Tibial nerve (tissue), 4 donors: Measurements from ENCODE around the gene OSTC. TPM values are rescaled to one million over a fixed set of nuclear protein-coding genes. Genes with fewer than 3 reads are reported as not detected.
A peak's percentile ranks its signal among the peaks of the same experiment; 100 is the strongest.

Source experiments
- DNase-seq, 2 donors: peaks; one replicate each; pipeline ENCODE4 v3.0.0-alpha.2; 2019; ENCODE audit warnings: low spot score in 2 of 2
- H3K27ac ChIP-seq, 4 donors: fragments of 200-600 bp; sonication (generic) in 3 of 4; one replicate each; pipeline ENCODE4 v1.5.1; 2017 to 2019; ENCODE audit warnings: mild to moderate bottlenecking in 1 of 4
- H3K27me3 ChIP-seq, 2 donors: fragments of 200-600 bp; sonication (generic) in 1 of 2; one replicate each; pipeline versions ENCODE4 v1.5.1 to v1.6.0; 2017 to 2019
- H3K36me3 ChIP-seq, 3 donors: fragments of 200-600 bp; sonication (generic); one replicate each; pipeline ENCODE4 v1.5.1; 2018 to 2019
- H3K4me1 ChIP-seq, 4 donors: fragments of 200-600 bp; sonication (generic) in 3 of 4; one replicate each; pipeline ENCODE4 v1.5.1; 2017 to 2019
- H3K4me3 ChIP-seq, 4 donors: fragments of 200-600 bp; sonication (generic) in 3 of 4; one replicate each; pipeline ENCODE4 v1.5.1; 2017 to 2019; ENCODE audit warnings: mild to moderate bottlenecking in 1 of 4, moderate library complexity in 1 of 4
- H3K9me3 ChIP-seq, 4 donors: fragments of 200-600 bp; sonication (generic) in 3 of 4; one replicate each; pipeline ENCODE4 v1.5.1; 2017 to 2019
- EP300 ChIP-seq, 2 donors: sonication (generic); formaldehyde crosslinking; IDR thresholded peaks; one replicate each; pipeline ENCODE4 v1.6.1; 2017; ENCODE audit warnings: antibody characterized with exemption in 2 of 2, mild to moderate bottlenecking in 1 of 2
- POLR2A ChIP-seq, 2 donors: fragments of 450-650 bp; IDR thresholded peaks; one replicate each; pipeline ENCODE4 v1.6.1; 2017; ENCODE audit warnings: antibody characterized with exemption in 2 of 2, mild to moderate bottlenecking in 2 of 2, moderate library complexity in 2 of 2
- WGBS, 2 donors: methylation state at CpG; one replicate each; pipeline ENCODE4 v1.1.5; 2018; 5-methylcytosine and 5-hydroxymethylcytosine counted together
- total RNA-seq, 4 donors: library from RNA; depleted of rRNA; stranded (reverse); fragments of >200 nt; gene quantifications; one replicate each; pipeline ENCODE4 v1.1.0, GENCODE V29; 2016
- TF ChIP-seq, protein P1 (sequence below), 5 experiments: fragments of 200-600 bp in 3 of 5; fragments of 450-650 bp in 2 of 5; sonication (generic) in 3 of 5; IDR thresholded peaks; one replicate each; pipeline ENCODE4 v1.5.1; 2016 to 2019; ENCODE audit warnings: antibody characterized with exemption in 5 of 5, mild to moderate bottlenecking in 3 of 5, moderate library complexity in 2 of 5

Gene OSTC
- total RNA-seq, 4 donors from 2014 or later, result 36.4 to 63.0 (median 46.6) TPM

- H3K27me3 ChIP-seq, result no peaks in the 10 kb centered on the region
- peaks cover 0 to 35% (median 0%) of the 10 kb centered on the region in 3 donors for H3K36me3 ChIP-seq
- TF ChIP-seq POLR2A (IDR thresholded peaks at IDR 0.05) (no peak), EP300 (IDR thresholded peaks at IDR 0.05) (no peak)
- TF ChIP-seq, protein P1, sequence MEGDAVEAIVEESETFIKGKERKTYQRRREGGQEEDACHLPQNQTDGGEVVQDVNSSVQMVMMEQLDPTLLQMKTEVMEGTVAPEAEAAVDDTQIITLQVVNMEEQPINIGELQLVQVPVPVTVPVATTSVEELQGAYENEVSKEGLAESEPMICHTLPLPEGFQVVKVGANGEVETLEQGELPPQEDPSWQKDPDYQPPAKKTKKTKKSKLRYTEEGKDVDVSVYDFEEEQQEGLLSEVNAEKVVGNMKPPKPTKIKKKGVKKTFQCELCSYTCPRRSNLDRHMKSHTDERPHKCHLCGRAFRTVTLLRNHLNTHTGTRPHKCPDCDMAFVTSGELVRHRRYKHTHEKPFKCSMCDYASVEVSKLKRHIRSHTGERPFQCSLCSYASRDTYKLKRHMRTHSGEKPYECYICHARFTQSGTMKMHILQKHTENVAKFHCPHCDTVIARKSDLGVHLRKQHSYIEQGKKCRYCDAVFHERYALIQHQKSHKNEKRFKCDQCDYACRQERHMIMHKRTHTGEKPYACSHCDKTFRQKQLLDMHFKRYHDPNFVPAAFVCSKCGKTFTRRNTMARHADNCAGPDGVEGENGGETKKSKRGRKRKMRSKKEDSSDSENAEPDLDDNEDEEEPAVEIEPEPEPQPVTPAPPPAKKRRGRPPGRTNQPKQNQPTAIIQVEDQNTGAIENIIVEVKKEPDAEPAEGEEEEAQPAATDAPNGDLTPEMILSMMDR (IDR thresholded peaks at IDR 0.05), result no peak
- 42 to 46% methylated on average over 2 of the region's 2 CpGs for WGBS, 2 donors
- no peak overlapping the region for H3K4me3 ChIP-seq
- no peak for DNase-seq
- no peak overlapping the region for H3K27ac ChIP-seq
- no peaks in the 10 kb centered on the region for H3K9me3 ChIP-seq
- H3K4me1 ChIP-seq, result no peaks in the 10 kb centered on the region
Observed at GRCh38 chr4:108637856-108638255, 12.5 kb upstream of the OSTC start.

GRCh38 chr4:108644237-108644636 is 6.2 kb upstream of the OSTC start:
- no peaks in the 10 kb centered on the region for H3K27me3 ChIP-seq
- TF ChIP-seq, protein P1 (IDR thresholded peaks at IDR 0.05), result no peak
- H3K4me3 ChIP-seq, result no peak overlapping the region
- H3K9me3 ChIP-seq, result no peaks in the 10 kb centered on the region
- DNase-seq, result no peak
- no peaks in the 10 kb centered on the region for H3K36me3 ChIP-seq
- 59 to 67% methylated on average over 1 of the region's 1 CpG for WGBS, 2 donors
- H3K27ac ChIP-seq, result no peak overlapping the region
- H3K4me1 ChIP-seq, result no peaks in the 10 kb centered on the region

GRCh38 chr4:108646706-108647105 is 3.7 kb upstream of the OSTC start:
- Histone ChIP-seq H3K36me3 (no peaks in the 10 kb centered on the region), H3K9me3 (no peaks in the 10 kb centered on the region), H3K4me1 (peaks cover 0 to 10% (median 4%) of the 10 kb centered on the region in 4 donors), H3K27me3 (no peaks in the 10 kb centered on the region), H3K27ac (no peak overlapping the region), H3K4me3 (no peak overlapping the region)
- no peak for DNase-seq
- TF ChIP-seq POLR2A (IDR thresholded peaks at IDR 0.05) (no peak), EP300 (IDR thresholded peaks at IDR 0.05) (no peak)
- TF ChIP-seq, protein P1 (IDR thresholded peaks at IDR 0.05), result no peak
- 91 to 95% methylated on average over 3 of the region's 3 CpGs for WGBS, 2 donors

GRCh38 chr4:108649863-108650211 is 562 bp upstream of the OSTC start:
- TF ChIP-seq, protein P1 (IDR thresholded peaks at IDR 0.05), result no peak
- TF ChIP-seq EP300 (IDR thresholded peaks at IDR 0.05) (no peak), POLR2A (IDR thresholded peaks at IDR 0.05) (no peak)
- no peak for DNase-seq
- peak overlapping the region in 2 of 4 donors; percentile 89 to 90 for H3K27ac ChIP-seq
- WGBS, 2 donors, result 1% methylated on average over 6 of the region's 6 CpGs
- H3K9me3 ChIP-seq, result no peaks in the 10 kb centered on the region
- no peaks in the 10 kb centered on the region for H3K27me3 ChIP-seq
- peak overlapping the region; percentile 68 to 86 (median 82) for H3K4me3 ChIP-seq
- H3K4me1 ChIP-seq, result peaks cover 0 to 26% (median 11%) of the 10 kb centered on the region in 4 donors
- no peaks in the 10 kb centered on the region for H3K36me3 ChIP-seq

DNA sequence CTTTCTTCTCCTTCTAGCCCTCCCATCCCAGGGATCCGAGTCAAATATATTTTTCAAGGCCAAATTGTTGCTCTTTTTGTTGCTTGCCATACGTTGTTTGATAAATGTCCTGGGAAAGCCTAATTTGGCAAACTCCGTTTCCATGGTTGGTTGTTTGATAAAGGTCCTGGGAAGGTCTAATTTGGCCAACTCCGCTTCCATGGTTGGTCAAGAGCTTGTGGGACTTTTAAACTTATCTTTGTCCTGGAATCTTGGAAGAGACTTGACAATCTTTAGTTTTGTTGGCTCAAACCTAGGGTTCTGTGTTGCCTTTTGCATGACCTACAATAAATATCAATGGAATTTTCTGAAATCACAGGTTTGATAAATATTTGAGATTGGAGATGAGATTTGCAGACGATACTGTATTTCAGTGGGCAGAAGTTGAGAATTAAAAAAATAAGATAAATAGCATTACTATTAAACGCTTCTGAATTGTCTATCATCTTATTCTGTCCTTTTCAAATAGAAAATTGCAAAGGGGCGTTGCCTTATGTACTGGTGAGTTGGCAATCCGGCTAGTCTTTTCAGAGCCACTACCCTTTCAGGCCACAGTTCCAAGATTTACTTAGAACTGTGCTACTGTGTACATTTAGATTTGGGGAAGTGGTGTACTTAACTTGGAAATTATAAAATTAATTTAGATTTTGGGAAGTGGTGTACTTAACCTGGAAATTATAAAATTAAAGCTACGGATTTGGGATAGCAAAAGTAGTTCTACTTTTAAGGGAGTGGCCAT is 804 bp downstream of the OSTC start:
- DNase-seq, result no peak
- 1 to 2% methylated on average over 9 of the region's 9 CpGs for WGBS, 2 donors
- Histone ChIP-seq H3K9me3 (no peaks in the 10 kb centered on the region), H3K27ac (peak overlapping the region; percentile 71 to 93 (median 90)), H3K27me3 (no peaks in the 10 kb centered on the region), H3K36me3 (no peaks in the 10 kb centered on the region), H3K4me3 (peak overlapping the region; percentile 68 to 86 (median 82)), H3K4me1 (peaks cover 0 to 26% (median 11%) of the 10 kb centered on the region in 4 donors)
- TF ChIP-seq POLR2A (IDR thresholded peaks at IDR 0.05) (no peak), EP300 (IDR thresholded peaks at IDR 0.05) (no peak)
- TF ChIP-seq, protein P1 (IDR thresholded peaks at IDR 0.05), result no peak
